ACC112 (cell line): ENCODE measurements around the gene DCUN1D1.

Source experiments
- H2AFZ ChIP-seq: fragments of 200-600 bp; sonication (generic); one replicate; pipeline ENCODE4 v1.6.0; 2017; ENCODE audit warnings: antibody characterized with exemption, low read length; ENCODE audit not compliant: unreplicated experiment
- H3K27ac ChIP-seq: fragments of 200-600 bp; sonication (generic); 2 replicates; pipeline ENCODE4 v1.5.1; 2014; ENCODE audit warnings: low read depth, mild to moderate bottlenecking, antibody characterized with exemption, low read length, moderate library complexity
- H3K27me3 ChIP-seq: fragments of 200-600 bp; sonication (generic); 2 replicates; pipeline ENCODE4 v1.6.1; 2014; ENCODE audit warnings: mild to moderate bottlenecking, antibody characterized with exemption, low read length, moderate library complexity, mixed read lengths; ENCODE audit not compliant: insufficient read depth
- H3K36me3 ChIP-seq: fragments of 200-600 bp; sonication (generic); 2 replicates; pipeline ENCODE4 v1.6.1; 2016; ENCODE audit warnings: mild to moderate bottlenecking, antibody characterized with exemption, low read length, moderate library complexity, mixed read lengths; ENCODE audit not compliant: insufficient read depth
- H3K4me1 ChIP-seq: fragments of 200-600 bp; sonication (generic); one replicate; pipeline ENCODE4 v1.6.1; 2016; ENCODE audit warnings: low read length, mixed read lengths; ENCODE audit not compliant: insufficient read depth, unreplicated experiment, control insufficient read depth
- H3K4me3 ChIP-seq: fragments of 200-600 bp; sonication (generic); 2 replicates; pipeline ENCODE4 v1.5.1; 2014; ENCODE audit warnings: mild to moderate bottlenecking, low read depth, low read length
- H3K79me2 ChIP-seq: fragments of 200-600 bp; sonication (generic); one replicate; pipeline ENCODE4 v1.6.0; 2016; ENCODE audit warnings: low read length; ENCODE audit not compliant: control insufficient read depth, unreplicated experiment, insufficient read depth

DCUN1D1 gene

DNA sequence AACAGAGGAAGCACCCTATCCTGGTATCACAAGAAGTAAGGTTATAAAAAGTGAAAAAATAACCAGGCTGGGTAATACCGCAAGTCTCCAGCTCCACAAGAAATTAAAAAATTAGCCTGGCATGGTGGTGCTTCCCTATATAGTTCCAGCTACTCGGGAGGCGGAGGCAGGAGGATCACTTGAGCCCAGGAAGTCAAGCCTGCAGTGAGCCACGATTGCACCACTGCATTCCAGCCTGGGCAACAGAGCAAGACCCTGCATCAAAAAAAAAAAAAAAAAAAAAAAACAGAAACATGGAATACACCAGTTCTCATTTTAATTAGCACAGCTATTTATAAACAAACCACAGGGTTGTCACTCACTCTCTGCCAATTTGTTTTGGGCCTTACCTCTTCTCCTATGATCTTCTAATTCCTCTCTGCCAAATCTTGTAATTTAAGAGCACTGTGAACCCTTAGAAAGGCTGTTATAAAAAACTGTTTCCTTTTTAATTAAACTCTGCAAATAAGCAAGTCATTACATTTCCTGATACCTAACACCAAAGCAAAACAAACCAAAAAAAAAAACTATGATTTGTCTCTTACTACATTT, 22.6 kb downstream of the DCUN1D1 start:
- Histone ChIP-seq H3K27me3 (no peaks in the 10 kb centered on the region), H2AFZ (no peak overlapping the region), H3K36me3 (peaks cover 17% of the 10 kb centered on the region), H3K27ac (no peak overlapping the region), H3K4me1 (peaks cover 14% of the 10 kb centered on the region), H3K4me3 (no peak overlapping the region), H3K79me2 (no peaks in the 10 kb centered on the region)

DNA sequence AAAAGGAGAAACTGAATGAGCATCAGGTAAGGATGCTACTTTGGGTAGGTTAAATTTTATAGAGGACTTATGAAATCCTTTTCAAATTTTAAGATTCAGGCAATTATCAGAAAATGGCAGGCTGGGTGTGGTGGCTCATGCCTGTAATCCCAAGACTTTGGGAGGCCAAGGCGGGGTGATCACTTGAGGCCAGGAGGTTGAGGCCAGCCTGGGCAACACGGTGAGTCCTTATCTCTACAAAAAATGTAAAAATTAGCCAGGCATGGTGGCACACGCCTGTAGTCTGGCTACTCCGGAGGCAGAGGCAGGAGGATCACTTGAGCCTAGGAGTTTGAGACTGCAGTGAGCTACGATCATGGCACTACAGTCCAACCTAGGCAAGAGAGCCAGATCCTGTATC, 23.1 kb downstream of the DCUN1D1 start:
- Histone ChIP-seq H3K79me2 (no peaks in the 10 kb centered on the region), H2AFZ (no peak overlapping the region), H3K4me3 (no peak overlapping the region), H3K4me1 (peaks cover 14% of the 10 kb centered on the region), H3K27me3 (no peaks in the 10 kb centered on the region), H3K27ac (no peak overlapping the region), H3K36me3 (peaks cover 17% of the 10 kb centered on the region)

DNA sequence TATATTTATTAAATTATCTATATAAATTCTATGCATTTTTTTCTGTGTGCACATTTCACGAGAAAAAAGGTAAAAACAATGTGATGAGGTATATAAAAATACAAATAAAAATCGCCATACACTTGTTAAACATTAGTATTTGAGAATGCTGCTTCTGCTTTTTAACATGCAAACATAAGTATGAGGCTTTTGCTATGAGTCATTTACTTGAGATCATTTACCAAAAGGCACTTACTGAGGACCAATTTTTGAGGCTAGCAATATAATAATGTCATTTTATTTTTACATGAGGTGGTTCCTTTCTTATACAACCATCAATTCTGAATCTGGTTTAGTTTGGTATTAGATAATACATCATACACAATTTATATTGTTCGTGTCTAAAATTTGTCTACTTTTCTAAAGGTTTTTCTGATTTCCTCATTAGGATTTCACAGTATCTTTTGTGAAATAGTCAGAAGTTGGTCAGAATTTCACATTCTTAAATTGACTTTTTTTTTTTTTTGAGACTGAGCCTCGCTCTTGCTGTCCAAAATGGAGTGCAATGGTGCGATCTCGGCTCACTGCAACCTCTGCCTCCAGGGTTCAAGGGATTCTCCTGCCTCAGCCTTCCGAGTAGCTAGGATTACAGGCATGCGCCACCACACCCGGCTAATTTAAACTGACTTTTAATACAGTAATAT, 25.6 kb downstream of the DCUN1D1 start:
- Histone ChIP-seq H3K4me3 (no peak overlapping the region), H2AFZ (no peak overlapping the region), H3K4me1 (peaks cover 2% of the 10 kb centered on the region), H3K27me3 (no peaks in the 10 kb centered on the region), H3K79me2 (no peaks in the 10 kb centered on the region), H3K27ac (no peak overlapping the region), H3K36me3 (peaks cover 17% of the 10 kb centered on the region)

DNA sequence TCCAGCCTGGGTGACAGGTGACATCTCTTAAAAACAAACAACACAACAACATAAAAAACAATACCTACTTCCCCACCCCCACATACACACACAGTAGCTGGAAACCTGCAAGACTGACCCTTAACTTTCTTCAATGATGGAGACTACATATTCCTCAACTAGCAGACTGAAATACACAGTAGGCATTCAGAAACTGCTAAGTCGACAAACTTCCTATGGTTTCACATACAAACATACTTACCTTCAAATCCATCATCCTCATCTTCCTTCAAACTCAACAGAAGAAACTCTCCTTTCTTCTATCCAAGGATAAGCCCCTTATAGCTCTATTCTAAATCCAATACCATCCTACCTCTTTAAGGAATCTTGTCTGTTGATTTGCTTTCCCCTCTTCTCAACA, 30.6 kb downstream of the DCUN1D1 start:
- Histone ChIP-seq H3K4me1 (no peaks in the 10 kb centered on the region), H3K79me2 (no peaks in the 10 kb centered on the region), H3K4me3 (no peak overlapping the region), H3K27me3 (no peaks in the 10 kb centered on the region), H2AFZ (no peak overlapping the region), H3K27ac (no peak overlapping the region), H3K36me3 (peaks cover 17% of the 10 kb centered on the region)

DNA sequence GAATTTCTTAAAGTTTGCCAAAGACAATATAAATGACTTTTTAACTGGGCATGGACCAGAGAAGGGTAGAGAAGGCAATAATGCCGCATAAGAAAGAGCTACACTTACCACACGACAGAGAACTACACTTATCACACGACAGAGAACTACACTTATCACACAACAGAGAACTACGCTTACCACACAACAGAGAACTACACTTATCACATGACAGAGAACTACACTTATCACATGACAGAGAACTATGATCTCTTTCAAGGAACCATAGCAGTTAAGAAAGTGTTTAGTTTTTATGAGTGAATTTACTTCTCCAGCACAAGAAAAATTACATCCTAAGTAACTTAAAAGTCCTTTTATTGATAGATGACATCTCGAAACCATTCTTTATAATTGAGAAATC, 32.0 kb downstream of the DCUN1D1 start:
- Histone ChIP-seq H3K36me3 (peaks cover 13% of the 10 kb centered on the region; the same call in 1 of the 2 replicates), H3K27ac (no peak overlapping the region), H3K4me3 (no peak overlapping the region), H3K79me2 (no peaks in the 10 kb centered on the region), H2AFZ (no peak overlapping the region), H3K4me1 (no peaks in the 10 kb centered on the region), H3K27me3 (no peaks in the 10 kb centered on the region)

DNA sequence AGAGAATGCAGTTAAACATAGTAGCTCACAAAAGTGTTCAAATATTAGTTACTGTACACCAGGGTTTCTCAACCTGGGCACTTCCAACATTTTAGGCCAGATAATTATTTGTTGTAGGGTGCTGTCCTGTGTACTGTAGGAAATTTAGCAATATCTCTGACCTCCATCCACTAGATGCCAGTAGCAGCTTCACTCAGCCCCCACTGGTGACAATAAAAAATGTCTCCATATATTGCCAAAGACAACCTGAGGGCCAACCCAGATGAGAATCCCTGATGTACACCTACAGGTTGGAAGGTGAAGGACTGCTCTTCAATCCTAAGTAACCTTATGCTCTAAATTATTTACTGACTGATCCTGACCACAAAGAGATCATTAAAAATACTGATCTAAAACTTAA, 32.5 kb downstream of the DCUN1D1 start:
- peaks cover 9% of the 10 kb centered on the region; the same call in 1 of the 2 replicates for H3K36me3 ChIP-seq
- no peak overlapping the region for H2AFZ ChIP-seq
- no peak overlapping the region for H3K27ac ChIP-seq
- H3K27me3 ChIP-seq: no peaks in the 10 kb centered on the region
- H3K79me2 ChIP-seq: no peaks in the 10 kb centered on the region
- H3K4me3 ChIP-seq: no peak overlapping the region
- no peaks in the 10 kb centered on the region for H3K4me1 ChIP-seq

DNA sequence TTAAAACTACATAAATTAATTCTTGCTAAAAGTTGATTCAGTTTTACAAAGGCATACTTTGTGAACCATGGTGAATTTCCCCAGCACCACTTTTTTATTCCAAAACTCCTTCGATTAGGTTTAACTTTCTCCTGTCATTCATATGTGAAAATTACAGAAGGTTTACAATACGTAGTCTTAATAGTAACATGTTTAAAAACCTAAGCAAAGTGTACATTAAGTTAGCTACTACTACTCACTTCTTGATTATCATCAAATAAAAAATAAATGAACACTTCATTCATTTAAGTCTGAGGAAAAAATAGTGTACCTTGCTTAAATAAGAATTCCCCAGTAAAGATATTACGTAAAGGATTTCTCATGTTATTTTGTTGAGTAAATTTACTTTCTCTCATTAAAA, 38.6 kb downstream of the DCUN1D1 start:
- Histone ChIP-seq H3K27ac (no peak overlapping the region), H3K79me2 (no peaks in the 10 kb centered on the region), H3K4me1 (no peaks in the 10 kb centered on the region), H2AFZ (no peak overlapping the region), H3K27me3 (no peaks in the 10 kb centered on the region), H3K36me3 (peaks cover 8% of the 10 kb centered on the region; the same call in 1 of the 2 replicates), H3K4me3 (no peak overlapping the region)

DNA sequence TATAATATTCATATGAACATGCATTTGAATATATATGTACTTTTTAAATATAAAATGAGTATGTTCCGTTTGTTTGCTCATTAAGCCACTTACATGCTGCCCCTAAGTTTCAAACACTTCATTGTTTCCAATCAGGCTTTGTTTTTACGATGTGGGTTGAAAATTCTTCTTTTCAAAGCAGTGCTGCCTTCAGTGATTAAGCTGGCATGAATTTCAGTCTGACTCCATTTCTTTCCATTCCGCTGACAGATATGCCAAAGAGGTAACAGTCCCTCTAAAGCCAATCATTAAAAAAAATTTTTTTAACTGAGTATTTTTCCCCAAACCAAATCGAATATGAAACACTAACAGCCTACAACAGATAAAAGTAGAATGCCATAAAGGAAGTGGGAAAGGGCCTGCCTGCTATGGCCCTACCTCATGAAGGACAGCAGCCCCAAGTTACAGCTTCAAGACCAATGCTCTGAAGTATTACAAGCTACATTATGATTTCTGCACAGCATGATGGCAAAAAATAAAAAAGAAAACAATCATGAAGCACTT, 40.0 kb downstream of the DCUN1D1 start:
- Histone ChIP-seq H3K4me1 (no peaks in the 10 kb centered on the region), H3K4me3 (no peak overlapping the region), H3K27ac (no peak overlapping the region), H3K36me3 (0 out of 2 replicates have a peak, but pooled peaks cover under 1% of the 10 kb centered on the region), H3K79me2 (no peaks in the 10 kb centered on the region), H3K27me3 (no peaks in the 10 kb centered on the region), H2AFZ (no peak overlapping the region)

DNA sequence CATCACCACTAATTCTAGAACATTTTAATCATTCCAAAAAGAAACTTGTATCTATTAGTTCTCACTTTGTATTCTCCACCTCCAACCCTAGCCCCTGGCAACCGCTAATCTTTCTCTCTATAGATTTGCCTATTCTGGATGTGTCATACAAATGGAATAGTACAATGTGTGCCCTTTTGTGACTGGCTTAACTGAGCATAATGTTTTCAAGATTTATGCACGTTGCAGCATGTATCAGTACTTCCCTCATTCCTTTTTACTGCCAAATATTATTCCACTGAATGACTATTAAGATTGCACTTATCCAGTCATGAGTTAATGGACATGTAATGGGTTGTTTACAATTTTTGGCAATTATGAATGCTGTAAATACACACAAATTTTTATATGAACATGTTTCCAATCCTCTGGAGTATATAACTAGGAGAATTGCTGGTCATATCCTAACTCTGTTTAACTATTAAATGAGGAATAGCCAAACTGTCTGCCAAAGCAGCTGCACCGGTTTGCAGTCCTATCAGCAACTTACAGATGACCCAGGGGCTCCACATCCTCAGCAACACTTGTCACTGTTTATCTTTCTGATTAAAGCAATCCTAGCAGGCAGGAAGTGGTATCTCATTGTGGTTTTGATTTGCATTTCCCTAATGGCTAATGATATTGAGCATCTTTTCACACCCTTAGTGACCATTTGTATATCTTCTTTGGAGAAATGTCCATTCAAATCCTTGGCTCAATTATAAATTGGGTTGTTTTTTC, 42.9 kb downstream of the DCUN1D1 start:
- H3K4me1 ChIP-seq: no peaks in the 10 kb centered on the region
- H3K27ac ChIP-seq: no peak overlapping the region
- H3K36me3 ChIP-seq: 0 out of 2 replicates have a peak, but pooled peaks cover 2% of the 10 kb centered on the region
- H3K4me3 ChIP-seq: no peak overlapping the region
- H3K79me2 ChIP-seq: no peaks in the 10 kb centered on the region
- no peaks in the 10 kb centered on the region for H3K27me3 ChIP-seq
- no peak overlapping the region for H2AFZ ChIP-seq

DNA sequence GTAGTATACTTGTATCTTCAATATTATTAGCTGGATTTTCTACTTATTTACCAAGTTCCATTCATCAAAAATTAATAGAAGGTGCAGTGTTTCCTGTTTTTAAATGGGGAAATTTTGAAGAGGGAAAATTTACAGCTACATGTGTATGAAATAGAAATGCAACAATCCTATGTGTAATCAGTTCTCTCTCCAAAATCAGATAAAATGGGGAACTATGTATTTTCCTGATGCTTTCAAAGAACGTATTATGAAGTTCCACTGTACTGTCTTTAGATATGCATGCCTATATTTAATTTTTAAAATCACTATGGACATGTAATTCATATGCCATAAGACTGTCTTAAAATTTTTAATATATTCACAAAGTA, 43.4 kb downstream of the DCUN1D1 start:
- H2AFZ ChIP-seq: no peak overlapping the region
- 0 out of 2 replicates have a peak, but pooled peaks cover 6% of the 10 kb centered on the region for H3K36me3 ChIP-seq
- no peak overlapping the region for H3K27ac ChIP-seq
- H3K4me1 ChIP-seq: no peaks in the 10 kb centered on the region
- H3K27me3 ChIP-seq: no peaks in the 10 kb centered on the region
- no peaks in the 10 kb centered on the region for H3K79me2 ChIP-seq
- H3K4me3 ChIP-seq: no peak overlapping the region
